Stimulated activated CD4-positive, alpha-beta T cell treated with anti-CD3 and anti-CD28 coated beads, Interleukin-15, amount 100 ng/mL, for 1 hour (primary cell): ENCODE results near the gene CNTRL.
"Not testable (repeated sequence)": the region's sequence is repeated elsewhere in the genome, so short reads cannot be mapped to it uniquely, and the experiment has no call there.

Experiments used
- DNase-seq, 2 donors: peaks; one replicate each; pipeline ENCODE4 v3.0.0-alpha.2; 2020; ENCODE audit warnings: low read depth in 1 of 2, low spot score in 1 of 2

CNTRL gene

GRCh38 chr9:121133104-121133816 lies 58.5 kb downstream of the CNTRL start:
- peak; percentile 31 to 53 for DNase-seq

GRCh38 chr9:121135642-121136041 lies 60.9 kb downstream of the CNTRL start:
- DNase-seq = no peak

GRCh38 chr9:121138561-121138960 lies 63.8 kb downstream of the CNTRL start:
- DNase-seq = no peak

GRCh38 chr9:121138973-121139372 lies 64.2 kb downstream of the CNTRL start:
- DNase-seq = no peak

- no peak for DNase-seq
Observed at GRCh38 chr9:121140162-121140561, 65.4 kb downstream of the CNTRL start.

GRCh38 chr9:121141306-121141705 lies 66.6 kb downstream of the CNTRL start:
- no peak for DNase-seq

- DNase-seq = no peak
Observed at GRCh38 chr9:121141706-121142105, 67.0 kb downstream of the CNTRL start.

- no peak for DNase-seq
Observed at GRCh38 chr9:121143771-121144170, 69.0 kb downstream of the CNTRL start.

GRCh38 chr9:121144482-121144881 lies 69.7 kb downstream of the CNTRL start:
- DNase-seq = no peak

GRCh38 chr9:121150188-121150587 lies 75.4 kb downstream of the CNTRL start:
- no peak for DNase-seq

GRCh38 chr9:121153642-121154041 lies 78.9 kb downstream of the CNTRL start:
- no peak for DNase-seq

- no peak for DNase-seq
Observed at GRCh38 chr9:121154782-121155181, 80.0 kb downstream of the CNTRL start.

GRCh38 chr9:121156263-121156731 lies 81.5 kb downstream of the CNTRL start:
- DNase-seq = no peak

- no peak for DNase-seq
Observed at GRCh38 chr9:121157939-121158338, 83.2 kb downstream of the CNTRL start.

GRCh38 chr9:121160025-121160424 lies 85.3 kb downstream of the CNTRL start:
- no peak for DNase-seq

GRCh38 chr9:121168052-121168451 lies 93.3 kb downstream of the CNTRL start:
- no peak for DNase-seq

GRCh38 chr9:121169094-121169601 lies 94.4 kb downstream of the CNTRL start:
- no peak for DNase-seq

GRCh38 chr9:121171236-121171635 lies 96.5 kb downstream of the CNTRL start:
- DNase-seq = no peak

GRCh38 chr9:121172726-121173487 lies 98.2 kb downstream of the CNTRL start:
- DNase-seq = no peak

- DNase-seq = no peak
Observed at GRCh38 chr9:121173501-121173900, 98.7 kb downstream of the CNTRL start.

GRCh38 chr9:121178676-121179372 lies 104.1 kb downstream of the CNTRL start:
- DNase-seq = no peak

- DNase-seq = not testable (repeated sequence)
Observed at GRCh38 chr9:121179373-121179721, 104.6 kb downstream of the CNTRL start.
